8988T (cell line): ENCODE data around the gene PLEKHG2.

ENCODE experiments used
- DNase-seq: peaks from one replicate; pipeline ENCODE4 v3.0.0; 2011

The PLEKHG2 gene

GRCh38 chr19:39407660-39408391, 4.6 kb upstream of the PLEKHG2 start:
- peak; percentile 93 for DNase-seq

- DNase-seq: peak; percentile 84
These were observed 3.9 kb upstream of the PLEKHG2 start for GRCh38 chr19:39408392-39409207.

- DNase-seq: peak; percentile 98
These were observed 3.1 kb upstream of the PLEKHG2 start for GRCh38 chr19:39409208-39410016.

- DNase-seq: peak; percentile 60
These were observed 2.2 kb upstream of the PLEKHG2 start for GRCh38 chr19:39410017-39410830.

- no peak for DNase-seq
These were observed 1.7 kb upstream of the PLEKHG2 start for GRCh38 chr19:39410831-39411080.

- no peak for DNase-seq
These were observed 1.2 kb upstream of the PLEKHG2 start for GRCh38 chr19:39411081-39411831.

- peak; percentile 60 for DNase-seq
These were observed 703 bp upstream of the PLEKHG2 start for GRCh38 chr19:39411832-39412099.

GRCh38 chr19:39412867-39413271, 400 bp downstream of the PLEKHG2 start:
- DNase-seq: no peak

GRCh38 chr19:39413272-39413910, 922 bp downstream of the PLEKHG2 start:
- peak; percentile 59 for DNase-seq

GRCh38 chr19:39413911-39414608, 1.6 kb downstream of the PLEKHG2 start:
- peak; percentile 72 for DNase-seq

GRCh38 chr19:39415111-39416046, 2.9 kb downstream of the PLEKHG2 start:
- no peak for DNase-seq

- DNase-seq: no peak
These were observed 4.0 kb downstream of the PLEKHG2 start for GRCh38 chr19:39416152-39417120.

GRCh38 chr19:39417463-39418181, 5.2 kb downstream of the PLEKHG2 start:
- DNase-seq: no peak

GRCh38 chr19:39419003-39419402, 6.5 kb downstream of the PLEKHG2 start:
- no peak for DNase-seq

GRCh38 chr19:39420769-39421168, 8.3 kb downstream of the PLEKHG2 start:
- DNase-seq: no peak

GRCh38 chr19:39422020-39422419, 9.6 kb downstream of the PLEKHG2 start:
- no peak for DNase-seq

GRCh38 chr19:39423258-39424086, 11.0 kb downstream of the PLEKHG2 start:
- no peak for DNase-seq
